Left ventricle myocardium inferior (tissue), 1 donor: ENCODE measurements around the gene GAMT. TPM values are rescaled to one million over a fixed set of nuclear protein-coding genes. Genes with fewer than 3 reads are reported as not detected.

Source experiments
- DNase-seq: peaks from one replicate; pipeline ENCODE4 v3.0.0-alpha.2; 2020
- H3K27ac ChIP-seq: fragments of 200-600 bp; replicated peaks from 2 replicates; pipeline ENCODE4 v1.8.0; 2021
- H3K27me3 ChIP-seq: fragments of 200-600 bp; 2 replicates; pipeline ENCODE4 v1.8.0; 2021; ENCODE audit warnings: low read depth
- H3K36me3 ChIP-seq: fragments of 200-600 bp; 2 replicates; pipeline ENCODE4 v1.8.0; 2021
- H3K4me1 ChIP-seq: fragments of 200-600 bp; 2 replicates; pipeline ENCODE4 v1.8.0; 2021
- H3K4me3 ChIP-seq: fragments of 200-600 bp; 2 replicates; pipeline ENCODE4 v1.8.0; 2021; ENCODE audit warnings: mild to moderate bottlenecking, moderate library complexity
- H3K9me3 ChIP-seq: fragments of 200-600 bp; replicated peaks from 2 replicates; pipeline ENCODE4 v1.8.0; 2021
- intact Hi-C: fragments of 100-400 bp; cut with micrococcal nuclease; formaldehyde crosslinking; loops from one replicate; pipeline ENCODE4 v1.11.0; 2022
- total RNA-seq: library from RNA; stranded (reverse); fragmentation: NEBNext Ultra II Directional; extraction: Animal tissue kit (Norgen Biotek cat#: 25700); gene quantifications from one replicate; pipeline ENCODE4 v1.2.1, GENCODE V29; 2021
- TF ChIP-seq, protein P1 (sequence below): fragments of 200-600 bp; IDR thresholded peaks from 2 replicates; pipeline ENCODE4 v1.8.0; 2021; ENCODE audit warnings: antibody characterized with exemption, mild to moderate bottlenecking, borderline replicate concordance
- donor health status: DM: no; HTN: yes; CAD: no; lungs with severe emphysema.

GAMT gene
- total RNA-seq, 1 donor from 2014 or later, result 77.0 TPM

DNA sequence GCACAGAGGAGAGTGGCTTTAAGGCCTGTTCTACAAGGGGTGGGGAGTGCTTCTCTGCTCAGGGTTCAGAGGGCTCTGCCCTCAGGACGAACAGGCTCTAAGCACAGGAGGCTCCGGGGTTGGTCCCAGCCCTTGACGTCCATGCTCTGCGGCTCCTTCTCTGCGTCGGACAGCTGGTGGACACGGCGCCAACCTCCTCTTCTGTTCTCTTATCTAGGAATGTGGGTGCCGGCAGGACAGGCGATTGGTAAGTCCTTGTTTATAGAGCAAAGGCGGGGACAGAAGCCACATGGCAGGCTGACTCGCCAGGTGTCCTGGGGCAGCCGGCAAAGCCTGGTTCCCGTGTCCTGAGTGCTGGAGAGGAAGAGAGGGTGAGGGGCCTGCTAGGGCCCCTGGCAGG is 28.4 kb upstream of the GAMT start:
- Histone ChIP-seq H3K36me3 (peaks cover 91% of the 10 kb centered on the region), H3K4me1 (peaks cover 40% of the 10 kb centered on the region), H3K27me3 (no peaks in the 10 kb centered on the region), H3K27ac (peak overlapping the region; percentile 84), H3K4me3 (no peak overlapping the region), H3K9me3 (no peaks in the 10 kb centered on the region)
- TF ChIP-seq, protein P1, sequence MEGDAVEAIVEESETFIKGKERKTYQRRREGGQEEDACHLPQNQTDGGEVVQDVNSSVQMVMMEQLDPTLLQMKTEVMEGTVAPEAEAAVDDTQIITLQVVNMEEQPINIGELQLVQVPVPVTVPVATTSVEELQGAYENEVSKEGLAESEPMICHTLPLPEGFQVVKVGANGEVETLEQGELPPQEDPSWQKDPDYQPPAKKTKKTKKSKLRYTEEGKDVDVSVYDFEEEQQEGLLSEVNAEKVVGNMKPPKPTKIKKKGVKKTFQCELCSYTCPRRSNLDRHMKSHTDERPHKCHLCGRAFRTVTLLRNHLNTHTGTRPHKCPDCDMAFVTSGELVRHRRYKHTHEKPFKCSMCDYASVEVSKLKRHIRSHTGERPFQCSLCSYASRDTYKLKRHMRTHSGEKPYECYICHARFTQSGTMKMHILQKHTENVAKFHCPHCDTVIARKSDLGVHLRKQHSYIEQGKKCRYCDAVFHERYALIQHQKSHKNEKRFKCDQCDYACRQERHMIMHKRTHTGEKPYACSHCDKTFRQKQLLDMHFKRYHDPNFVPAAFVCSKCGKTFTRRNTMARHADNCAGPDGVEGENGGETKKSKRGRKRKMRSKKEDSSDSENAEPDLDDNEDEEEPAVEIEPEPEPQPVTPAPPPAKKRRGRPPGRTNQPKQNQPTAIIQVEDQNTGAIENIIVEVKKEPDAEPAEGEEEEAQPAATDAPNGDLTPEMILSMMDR, result no peak
- peak; percentile 65 for DNase-seq
- intact Hi-C loops, result no loop called here

GRCh38 chr19:1428738-1429391 is 27.5 kb upstream of the GAMT start:
- TF ChIP-seq, protein P1, result no peak

GRCh38 chr19:1427221-1427920 is 26.0 kb upstream of the GAMT start:
- no peak overlapping the region for H3K27ac ChIP-seq
- intact Hi-C loops, result no loop called here
- DNase-seq, result no peak
- H3K4me3 ChIP-seq, result no peak overlapping the region
- no peaks in the 10 kb centered on the region for H3K9me3 ChIP-seq
- TF ChIP-seq, protein P1, result no peak
- peaks cover 88% of the 10 kb centered on the region for H3K36me3 ChIP-seq
- H3K4me1 ChIP-seq, result peaks cover 40% of the 10 kb centered on the region
- H3K27me3 ChIP-seq, result no peaks in the 10 kb centered on the region

More at GRCh38 chr19:1428738-1429391, 27.5 kb upstream of the GAMT start:
- H3K36me3 ChIP-seq, result peaks cover 88% of the 10 kb centered on the region
- H3K27ac ChIP-seq, result peak overlapping the region; percentile 84
- no peak for DNase-seq
- no peaks in the 10 kb centered on the region for H3K9me3 ChIP-seq
- intact Hi-C loops, result no loop called here
- no peaks in the 10 kb centered on the region for H3K27me3 ChIP-seq
- peaks cover 40% of the 10 kb centered on the region for H3K4me1 ChIP-seq
- no peak overlapping the region for H3K4me3 ChIP-seq

GRCh38 chr19:1426736-1427135 is 25.4 kb upstream of the GAMT start:
- no peak for DNase-seq
- Histone ChIP-seq H3K27me3 (no peaks in the 10 kb centered on the region), H3K4me3 (no peak overlapping the region), H3K27ac (no peak overlapping the region), H3K36me3 (peaks cover 88% of the 10 kb centered on the region), H3K9me3 (no peaks in the 10 kb centered on the region), H3K4me1 (peaks cover 45% of the 10 kb centered on the region)
- TF ChIP-seq, protein P1, result no peak
- intact Hi-C loops, result no loop called here

DNA sequence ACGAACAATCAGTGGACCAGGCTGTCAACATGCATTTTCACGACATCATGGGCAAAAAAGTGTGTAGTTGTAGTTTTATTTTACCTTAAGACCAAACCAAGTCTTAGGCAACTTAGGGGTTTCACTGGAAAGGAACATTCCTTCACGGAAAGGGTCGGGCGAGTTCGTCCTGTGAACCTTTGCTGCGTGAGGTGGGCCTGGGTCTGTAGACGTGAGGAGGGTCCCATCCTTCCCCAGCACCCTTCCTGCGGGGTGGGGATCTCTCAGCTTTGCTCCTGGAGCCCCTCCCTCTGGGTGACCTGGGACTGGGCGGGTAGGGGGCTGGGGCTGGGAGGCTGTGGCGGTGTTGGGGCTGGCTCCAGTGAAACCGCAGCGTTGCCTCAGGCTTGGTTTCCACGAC is 24.6 kb upstream of the GAMT start:
- H3K4me3 ChIP-seq, result no peak overlapping the region
- H3K9me3 ChIP-seq, result no peaks in the 10 kb centered on the region
- DNase-seq, result no peak
- TF ChIP-seq, protein P1, result no peak
- intact Hi-C loops, result no loop called here
- H3K4me1 ChIP-seq, result peaks cover 40% of the 10 kb centered on the region
- H3K36me3 ChIP-seq, result peaks cover 88% of the 10 kb centered on the region
- H3K27me3 ChIP-seq, result no peaks in the 10 kb centered on the region
- no peak overlapping the region for H3K27ac ChIP-seq
